ENCODE results near the gene NIPAL3.

Gene NIPAL3

GRCh38 chr1:24381256-24381655 is 34.3 kb upstream of the NIPAL3 start:
- no peak for TF ChIP-seq POLR2AphosphoS5 (IDR thresholded peaks at IDR 0.05; ENCODE audit: low read depth, low read length)
- no peak for TF ChIP-seq POU2F2 (IDR thresholded peaks at IDR 0.05; ENCODE audit: low read depth, low read length)
- TF ChIP-seq SPI1 (IDR thresholded peaks at IDR 0.05; ENCODE audit: low read depth, low read length): no peak
- TF ChIP-seq POLR2A (IDR thresholded peaks at IDR 0.05; ENCODE audit: low read depth, low read length): no peak
- DNase-seq (ENCODE audit: insufficient read length, low spot score): no peak
- FAIRE-seq: no peak

- TF ChIP-seq PAX5 (IDR thresholded peaks at IDR 0.05; ENCODE audit: insufficient read depth, low read length, severe bottlenecking) (no peak), SPI1 (IDR thresholded peaks at IDR 0.05; ENCODE audit: low read depth, low read length) (no peak), TAF1 (IDR thresholded peaks at IDR 0.05; ENCODE audit: low read depth, low read length) (no peak)
- DNase-seq (ENCODE audit: insufficient read length, low spot score) (no peak), FAIRE-seq (no peak)
Observed at GRCh38 chr1:24382165-24382577, 33.4 kb upstream of the NIPAL3 start.

GRCh38 chr1:24383381-24383940 is 32.1 kb upstream of the NIPAL3 start:
- FAIRE-seq: no peak
- no peak for TF ChIP-seq POLR2A (IDR thresholded peaks at IDR 0.05; ENCODE audit: low read depth, low read length)
- DNase-seq (ENCODE audit: insufficient read length, low spot score): no peak

GRCh38 chr1:24384251-24385090 is 31.1 kb upstream of the NIPAL3 start:
- DNase-seq (ENCODE audit: insufficient read length, low spot score) (peak; percentile 34), FAIRE-seq (peak; percentile 70)
- TF ChIP-seq POLR2A (IDR thresholded peaks at IDR 0.05; ENCODE audit: low read depth, low read length) (no peak), TAF1 (IDR thresholded peaks at IDR 0.05; ENCODE audit: low read depth, low read length) (no peak), POU2F2 (IDR thresholded peaks at IDR 0.05; ENCODE audit: low read depth, low read length) (no peak), PAX5 (IDR thresholded peaks at IDR 0.05; ENCODE audit: insufficient read depth, low read length, severe bottlenecking) (no peak), POLR2AphosphoS5 (IDR thresholded peaks at IDR 0.05; ENCODE audit: low read depth, low read length) (no peak)

GRCh38 chr1:24385160-24385940 is 30.3 kb upstream of the NIPAL3 start:
- no peak for DNase-seq (ENCODE audit: insufficient read length, low spot score)
- no peak for TF ChIP-seq TAF1 (IDR thresholded peaks at IDR 0.05; ENCODE audit: low read depth, low read length)
- peak; percentile 41; the same call in 1 of the 2 replicates for TF ChIP-seq SPI1 (IDR thresholded peaks at IDR 0.05; ENCODE audit: low read depth, low read length)
- FAIRE-seq: peak; percentile 69

- FAIRE-seq: no peak
- TF ChIP-seq POU2F2 (IDR thresholded peaks at IDR 0.05; ENCODE audit: low read depth, low read length) (no peak), POLR2A (IDR thresholded peaks at IDR 0.05; ENCODE audit: low read depth, low read length) (no peak), PAX5 (IDR thresholded peaks at IDR 0.05; ENCODE audit: insufficient read depth, low read length, severe bottlenecking) (no peak), TAF1 (IDR thresholded peaks at IDR 0.05; ENCODE audit: low read depth, low read length) (no peak), POLR2AphosphoS5 (IDR thresholded peaks at IDR 0.05; ENCODE audit: low read depth, low read length) (no peak), SPI1 (IDR thresholded peaks at IDR 0.05; ENCODE audit: low read depth, low read length) (no peak)
- no peak for DNase-seq (ENCODE audit: insufficient read length, low spot score)
Observed at GRCh38 chr1:24386241-24386640, 29.4 kb upstream of the NIPAL3 start.

- FAIRE-seq (no peak), DNase-seq (ENCODE audit: insufficient read length, low spot score) (no peak)
- no peak for TF ChIP-seq POU2F2 (IDR thresholded peaks at IDR 0.05; ENCODE audit: low read depth, low read length)
- no peak for TF ChIP-seq SPI1 (IDR thresholded peaks at IDR 0.05; ENCODE audit: low read depth, low read length)
- TF ChIP-seq POLR2A (IDR thresholded peaks at IDR 0.05; ENCODE audit: low read depth, low read length): no peak
- TF ChIP-seq TAF1 (IDR thresholded peaks at IDR 0.05; ENCODE audit: low read depth, low read length): no peak
- no peak for TF ChIP-seq POLR2AphosphoS5 (IDR thresholded peaks at IDR 0.05; ENCODE audit: low read depth, low read length)
- no peak for TF ChIP-seq PAX5 (IDR thresholded peaks at IDR 0.05; ENCODE audit: insufficient read depth, low read length, severe bottlenecking)
Observed at GRCh38 chr1:24386931-24387330, 28.7 kb upstream of the NIPAL3 start.

- DNase-seq (ENCODE audit: insufficient read length, low spot score) (no peak), FAIRE-seq (no peak)
- TF ChIP-seq SPI1 (IDR thresholded peaks at IDR 0.05; ENCODE audit: low read depth, low read length): no peak
- TF ChIP-seq POU2F2 (IDR thresholded peaks at IDR 0.05; ENCODE audit: low read depth, low read length): no peak
- no peak for TF ChIP-seq PAX5 (IDR thresholded peaks at IDR 0.05; ENCODE audit: insufficient read depth, low read length, severe bottlenecking)
- no peak for TF ChIP-seq POLR2A (IDR thresholded peaks at IDR 0.05; ENCODE audit: low read depth, low read length)
- TF ChIP-seq POLR2AphosphoS5 (IDR thresholded peaks at IDR 0.05; ENCODE audit: low read depth, low read length): no peak
- TF ChIP-seq TAF1 (IDR thresholded peaks at IDR 0.05; ENCODE audit: low read depth, low read length): no peak
Observed at GRCh38 chr1:24387636-24388175, 27.9 kb upstream of the NIPAL3 start.

- DNase-seq (ENCODE audit: insufficient read length, low spot score) (no peak), FAIRE-seq (no peak)
- TF ChIP-seq SPI1 (IDR thresholded peaks at IDR 0.05; ENCODE audit: low read depth, low read length) (no peak), POU2F2 (IDR thresholded peaks at IDR 0.05; ENCODE audit: low read depth, low read length) (no peak), TAF1 (IDR thresholded peaks at IDR 0.05; ENCODE audit: low read depth, low read length) (no peak), POLR2A (IDR thresholded peaks at IDR 0.05; ENCODE audit: low read depth, low read length) (no peak), PAX5 (IDR thresholded peaks at IDR 0.05; ENCODE audit: insufficient read depth, low read length, severe bottlenecking) (no peak), POLR2AphosphoS5 (IDR thresholded peaks at IDR 0.05; ENCODE audit: low read depth, low read length) (no peak)
Observed at GRCh38 chr1:24388331-24388885, 27.2 kb upstream of the NIPAL3 start.

All from GM12891 (cell line).